Peyer's patch (tissue), 4 donors: ENCODE results near the gene FNDC3B. TPM values are rescaled to one million over a fixed set of nuclear protein-coding genes. Genes with fewer than 3 reads are reported as not detected.

Source experiments
- DNase-seq, 3 donors: peaks; one replicate each; pipeline ENCODE4 v3.0.0-alpha.2; 2017 to 2019
- H3K27ac ChIP-seq, 4 donors: fragments of 200-600 bp; sonication (generic); one replicate each; pipeline ENCODE4 v1.5.1; 2016 to 2019
- H3K27me3 ChIP-seq, 2 donors: fragments of 200-600 bp; sonication (generic); one replicate each; pipeline ENCODE4 v1.5.1; 2019
- H3K36me3 ChIP-seq, 3 donors: fragments of 200-600 bp; sonication (generic); one replicate each; pipeline ENCODE4 v1.5.1; 2016 to 2019
- H3K4me1 ChIP-seq, 4 donors: fragments of 200-600 bp; sonication (generic); one replicate each; pipeline ENCODE4 v1.5.1; 2016 to 2019
- H3K4me3 ChIP-seq, 4 donors: fragments of 200-600 bp; sonication (generic); 1 replicate in 3 of 4; 2 replicates in 1 of 4; pipeline ENCODE4 v1.5.1; 2016 to 2019; ENCODE audit warnings: mild to moderate bottlenecking in 1 of 4
- H3K9me3 ChIP-seq, 4 donors: fragments of 200-600 bp; sonication (generic); one replicate each; pipeline ENCODE4 v1.5.1; 2016 to 2019; ENCODE audit warnings: mild to moderate bottlenecking in 1 of 4
- CTCF ChIP-seq, 6 experiments: fragments of 450-650 bp in 4 of 6; fragments of 200-600 bp in 2 of 6; sonication (generic) in 1 of 6; IDR thresholded peaks; one replicate each; pipeline ENCODE4 v1.5.1; 2017 to 2019; ENCODE audit warnings: antibody characterized with exemption in 6 of 6, mild to moderate bottlenecking in 3 of 6, moderate library complexity in 1 of 6
- POLR2A ChIP-seq, 2 donors: fragments of 450-650 bp; IDR thresholded peaks; one replicate each; pipeline ENCODE4 v1.5.1; 2017; ENCODE audit warnings: antibody characterized with exemption in 2 of 2, mild to moderate bottlenecking in 2 of 2, moderate library complexity in 2 of 2
- total RNA-seq, 4 donors: library from RNA; depleted of rRNA; stranded (reverse); fragments of >200 nt; gene quantifications; one replicate each; pipeline ENCODE4 v1.1.0, GENCODE V29; 2016

The FNDC3B gene
- total RNA-seq, 4 donors from 2014 or later: 28.7 to 74.3 (median 54.6) TPM

GRCh38 chr3:172171396-172172075 is 132.2 kb downstream of the FNDC3B start:
- Histone ChIP-seq H3K4me3 (no peak overlapping the region), H3K9me3 (no peaks in the 10 kb centered on the region), H3K27me3 (no peaks in the 10 kb centered on the region), H3K4me1 (peaks cover 0 to 16% (median 0%) of the 10 kb centered on the region in 4 donors), H3K27ac (no peak overlapping the region), H3K36me3 (no peaks in the 10 kb centered on the region)
- no peak for DNase-seq
- TF ChIP-seq CTCF (IDR thresholded peaks at IDR 0.05) (no peak), POLR2A (IDR thresholded peaks at IDR 0.05) (no peak)

DNA sequence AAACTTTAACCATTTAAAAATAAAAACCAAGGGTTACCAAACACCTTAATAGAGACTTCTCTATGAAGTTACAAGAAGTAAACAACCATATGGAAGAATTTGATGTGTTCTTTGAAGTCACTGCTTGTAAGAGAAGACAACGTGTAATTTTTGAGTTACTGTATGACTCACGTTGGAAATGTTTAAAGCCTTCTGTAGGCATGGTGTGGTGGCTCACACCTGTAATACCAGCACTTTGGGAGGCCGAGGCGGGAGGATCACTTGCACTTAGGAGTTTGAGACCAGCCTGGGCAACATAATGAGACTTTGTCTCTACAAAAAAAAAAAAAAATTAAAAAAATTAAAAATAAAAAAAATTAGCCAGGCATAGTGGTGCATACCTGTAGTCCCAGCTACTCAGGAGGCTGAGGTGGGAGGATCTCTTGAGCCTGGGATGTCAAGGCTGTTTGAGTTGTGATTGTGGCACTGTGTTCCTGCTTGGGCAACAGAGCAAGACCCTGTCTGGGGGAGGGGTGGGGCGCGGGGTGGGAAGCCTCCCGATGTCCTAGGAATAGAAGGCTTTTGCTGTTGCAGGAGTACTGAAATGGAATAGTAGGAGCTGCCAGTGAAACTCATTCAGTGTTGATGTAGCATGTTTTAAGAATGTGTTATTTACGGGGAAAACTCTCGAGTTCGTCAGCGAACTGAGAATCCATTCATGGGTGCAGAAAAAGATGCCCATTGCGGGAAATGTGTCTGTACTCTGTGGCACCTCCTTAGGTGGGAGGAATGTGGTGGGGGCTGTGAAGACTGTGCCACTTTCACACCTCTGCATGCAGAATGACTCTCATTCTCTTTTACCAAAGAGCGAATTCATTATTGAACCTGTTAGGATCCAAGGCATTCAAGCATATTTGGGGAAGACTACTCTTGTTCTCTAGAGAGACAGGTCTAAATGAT is 134.2 kb downstream of the FNDC3B start:
- Histone ChIP-seq H3K9me3 (no peaks in the 10 kb centered on the region), H3K27ac (peak overlapping the region in 2 of 4 donors; percentile 17 to 27), H3K36me3 (no peaks in the 10 kb centered on the region), H3K4me3 (no peak overlapping the region), H3K4me1 (peaks cover 0 to 13% (median 0%) of the 10 kb centered on the region in 4 donors), H3K27me3 (no peaks in the 10 kb centered on the region)
- TF ChIP-seq POLR2A (IDR thresholded peaks at IDR 0.05): no peak
- no peak for TF ChIP-seq CTCF (IDR thresholded peaks at IDR 0.05)
- DNase-seq: no peak

- Histone ChIP-seq H3K36me3 (no peaks in the 10 kb centered on the region), H3K4me3 (no peak overlapping the region), H3K27ac (peak overlapping the region in 2 of 4 donors; percentile 4 to 33), H3K9me3 (no peaks in the 10 kb centered on the region), H3K27me3 (no peaks in the 10 kb centered on the region), H3K4me1 (peaks cover 0 to 5% (median 0%) of the 10 kb centered on the region in 4 donors)
- no peak for DNase-seq
- TF ChIP-seq POLR2A (IDR thresholded peaks at IDR 0.05) (no peak), CTCF (IDR thresholded peaks at IDR 0.05) (no peak)
These were observed 135.3 kb downstream of the FNDC3B start for GRCh38 chr3:172174513-172175253.

GRCh38 chr3:172175254-172175599 is 135.8 kb downstream of the FNDC3B start:
- DNase-seq: no peak
- TF ChIP-seq CTCF (IDR thresholded peaks at IDR 0.05) (no peak), POLR2A (IDR thresholded peaks at IDR 0.05) (no peak)
- H3K36me3 ChIP-seq: no peaks in the 10 kb centered on the region
- peaks cover 0 to 5% (median 0%) of the 10 kb centered on the region in 4 donors for H3K4me1 ChIP-seq
- no peaks in the 10 kb centered on the region for H3K27me3 ChIP-seq
- no peaks in the 10 kb centered on the region for H3K9me3 ChIP-seq
- no peak overlapping the region for H3K4me3 ChIP-seq
- H3K27ac ChIP-seq: peak overlapping the region in 1 of 4 donors; percentile 33

GRCh38 chr3:172176061-172176770 is 136.8 kb downstream of the FNDC3B start:
- no peak for DNase-seq
- no peaks in the 10 kb centered on the region for H3K36me3 ChIP-seq
- no peaks in the 10 kb centered on the region for H3K9me3 ChIP-seq
- no peaks in the 10 kb centered on the region for H3K27me3 ChIP-seq
- H3K27ac ChIP-seq: peak overlapping the region in 2 of 4 donors; percentile 22 to 26
- TF ChIP-seq CTCF (IDR thresholded peaks at IDR 0.05) (no peak), POLR2A (IDR thresholded peaks at IDR 0.05) (no peak)
- H3K4me3 ChIP-seq: no peak overlapping the region
- H3K4me1 ChIP-seq: peaks cover 0 to 8% (median 0%) of the 10 kb centered on the region in 4 donors
